Stomach (tissue), 9 donors: ENCODE measurements around the gene SCAF4. TPM values are rescaled to one million over a fixed set of nuclear protein-coding genes. Genes with fewer than 3 reads are reported as not detected.
A peak's percentile ranks its signal among the peaks of the same experiment; 100 is the strongest.
"Not testable (repeated sequence)": the region's sequence is repeated elsewhere in the genome, so short reads cannot be mapped to it uniquely, and the experiment has no call there.

ENCODE experiments used
- DNase-seq, 2 donors: peaks; one replicate each; pipeline versions ENCODE4 v3.0.0 to v3.0.0-alpha.2; 2013 to 2019
- H3K27ac ChIP-seq, 5 donors: fragments of 200-600 bp in 4 of 5; sonication (generic) in 4 of 5; one replicate each; pipeline ENCODE4 v1.5.1; 2013 to 2019; ENCODE audit warnings: mild to moderate bottlenecking in 1 of 5, moderate library complexity in 1 of 5
- H3K27me3 ChIP-seq, 3 donors: fragments of 200-600 bp; sonication (generic); one replicate each; pipeline ENCODE4 v1.5.1; 2017 to 2019; ENCODE audit warnings: mixed run types in 1 of 3
- H3K36me3 ChIP-seq, 4 donors: fragments of 200-600 bp; sonication (generic); 1 replicate in 3 of 4; 2 replicates in 1 of 4; pipeline ENCODE4 v1.5.1; 2016 to 2019
- H3K4me1 ChIP-seq, 4 donors: fragments of 200-600 bp; sonication (generic); one replicate each; pipeline ENCODE4 v1.5.1; 2016 to 2019
- H3K4me3 ChIP-seq, 4 donors: fragments of 200-600 bp; sonication (generic) in 3 of 4; one replicate each; pipeline ENCODE4 v1.5.1; 2016 to 2019; ENCODE audit warnings: mild to moderate bottlenecking in 1 of 4
- H3K9me3 ChIP-seq, 4 donors: fragments of 200-600 bp; sonication (generic); one replicate each; pipeline ENCODE4 v1.5.1; 2016 to 2019
- CTCF ChIP-seq, 7 experiments: fragments of 450-650 bp in 4 of 7; fragments of 200-600 bp in 3 of 7; sonication (generic) in 3 of 7; IDR thresholded peaks; one replicate each; pipeline ENCODE4 v1.5.1; 2016 to 2019; ENCODE audit warnings: antibody characterized with exemption in 7 of 7, control low read depth in 2 of 7, mild to moderate bottlenecking in 1 of 7
- EP300 ChIP-seq: sonication (generic); formaldehyde crosslinking; IDR thresholded peaks from one replicate; pipeline ENCODE4 v1.6.1; 2017; ENCODE audit warnings: antibody characterized with exemption
- POLR2A ChIP-seq, 4 donors: fragments of 450-650 bp; IDR thresholded peaks; one replicate each; pipeline ENCODE4 v1.6.1; 2016; ENCODE audit warnings: antibody characterized with exemption in 4 of 4, control low read depth in 2 of 4, mild to moderate bottlenecking in 1 of 4, moderate library complexity in 1 of 4
- POLR2AphosphoS5 ChIP-seq, 3 donors: sonication (generic); formaldehyde crosslinking; IDR thresholded peaks; one replicate each; pipeline ENCODE4 v1.6.1; 2016; ENCODE audit warnings: antibody characterized with exemption in 3 of 3
- WGBS, 5 donors: extraction: QIAGEN DNeasy Blood & Tissue Kit in 3 of 5; methylation state at CpG; one replicate each; pipeline versions ENCODE4 v1.1.5 to v1.1.7; 2013 to 2018; 5-methylcytosine and 5-hydroxymethylcytosine counted together
- intact Hi-C: fragments of 100-400 bp; cut with DNase I; formaldehyde crosslinking; loops from one replicate; pipeline ENCODE4 v1.15.1; 2023; ENCODE audit warnings: low total_unique reads
- polyA plus RNA-seq, 3 donors: library from polyadenylated mRNA; stranded (reverse); fragments of 200-250 nt; gene quantifications; one replicate each; pipeline ENCODE4 v1.2.3, GENCODE V29; 2013
- total RNA-seq, 5 donors: library from RNA; depleted of rRNA; stranded (reverse); fragments of >200 nt; gene quantifications; one replicate each; pipeline versions ENCODE4 v1.1.0 to v1.2.3, GENCODE V29; 2014 to 2016
- donor health status: healthy with polysubstance abuse.
- donor health status: Bipolar disorder and iron deficiency.
- donor health status: healthy.

The SCAF4 gene
- total and polyA plus RNA-seq, 8 donors = 5.4 to 34.4 (median 13.6) TPM

- Histone ChIP-seq H3K27me3 (no peaks in the 10 kb centered on the region), H3K4me1 (peaks cover 26 to 46% (median 40%) of the 10 kb centered on the region in 4 donors), H3K9me3 (no peaks in the 10 kb centered on the region), H3K36me3 (peaks cover 0 to 16% (median 9%) of the 10 kb centered on the region in 4 donors), H3K4me3 (peak overlapping the region; percentile 78 to 89 (median 86)), H3K27ac (peak overlapping the region; percentile 82 to 96 (median 93))
- no peak for DNase-seq
- TF ChIP-seq EP300 = no peak
- peak in 1 of 7 experiments; percentile 26 for TF ChIP-seq CTCF (IDR thresholded peaks at IDR 0.05)
- intact Hi-C loops = no loop called here
- WGBS, 5 donors = 1 to 2% (median 1%) methylated on average over 13 to 18 of the region's 18 CpGs
Observed at GRCh38 chr21:31659286-31659535, 72.7 kb downstream of the SCAF4 start.

- Histone ChIP-seq H3K4me3 (no peak overlapping the region), H3K36me3 (peaks cover 0 to 6% (median 0%) of the 10 kb centered on the region in 4 donors), H3K27ac (no peak overlapping the region), H3K27me3 (no peaks in the 10 kb centered on the region), H3K4me1 (peaks cover 22 to 36% (median 31%) of the 10 kb centered on the region in 4 donors), H3K9me3 (no peaks in the 10 kb centered on the region)
- no peak for DNase-seq
- TF ChIP-seq POLR2AphosphoS5 (IDR thresholded peaks at IDR 0.05) (no peak), EP300 (no peak), POLR2A (IDR thresholded peaks at IDR 0.05) (no peak), CTCF (IDR thresholded peaks at IDR 0.05) (no peak)
- intact Hi-C loops = no loop called here
- WGBS, 5 donors = 60 to 88% (median 71%) methylated on average over 9 of the region's 9 CpGs
Observed at GRCh38 chr21:31658053-31658452, 73.9 kb downstream of the SCAF4 start.

GRCh38 chr21:31656199-31657095 lies 75.5 kb downstream of the SCAF4 start:
- intact Hi-C loops = no loop called here
- WGBS, 5 donors = 78 to 89% (median 83%) methylated on average over 13 of the region's 13 CpGs
- no peak overlapping the region for H3K27ac ChIP-seq

GRCh38 chr21:31654821-31655580 lies 76.9 kb downstream of the SCAF4 start:
- intact Hi-C loops, H3K9me3 ChIP-seq, H3K4me1 ChIP-seq, H3K36me3 ChIP-seq, DNase-seq, H3K27me3 ChIP-seq, H3K27ac ChIP-seq, H3K4me3 ChIP-seq: not testable (repeated sequence)
- WGBS, 5 donors = 69 to 86% (median 77%) methylated on average over 18 to 21 of the region's 21 CpGs

More at GRCh38 chr21:31656199-31657095, 75.5 kb downstream of the SCAF4 start:
- Histone ChIP-seq H3K4me1 (peaks cover 14 to 20% (median 15%) of the 10 kb centered on the region in 4 donors), H3K9me3 (no peaks in the 10 kb centered on the region), H3K4me3 (no peak overlapping the region), H3K36me3 (no peaks in the 10 kb centered on the region), H3K27me3 (no peaks in the 10 kb centered on the region)
- TF ChIP-seq CTCF (IDR thresholded peaks at IDR 0.05) = no peak
- no peak for TF ChIP-seq EP300
- no peak for TF ChIP-seq POLR2A (IDR thresholded peaks at IDR 0.05)
- TF ChIP-seq POLR2AphosphoS5 (IDR thresholded peaks at IDR 0.05) = no peak
- DNase-seq = no peak
